GM12865 (cell line): ENCODE measurements around the gene PDE7B.

ENCODE experiments used
- DNase-seq: peaks from one replicate; pipeline ENCODE4 v3.0.0; 2010; ENCODE audit warnings: low read depth
- H3K4me3 ChIP-seq: 2 replicates; pipeline ENCODE4 v1.5.1; 2011; ENCODE audit warnings: mild to moderate bottlenecking, low read depth, low read length, control low read depth
- TF ChIP-seq, protein P1 (sequence below): IDR thresholded peaks from 2 replicates; pipeline ENCODE4 v1.5.1; 2011; ENCODE audit warnings: low read length, control low read depth, low read depth, inconsistent platforms; ENCODE audit not compliant: insufficient read depth; ENCODE audit errors: missing control alignments

Gene PDE7B

DNA sequence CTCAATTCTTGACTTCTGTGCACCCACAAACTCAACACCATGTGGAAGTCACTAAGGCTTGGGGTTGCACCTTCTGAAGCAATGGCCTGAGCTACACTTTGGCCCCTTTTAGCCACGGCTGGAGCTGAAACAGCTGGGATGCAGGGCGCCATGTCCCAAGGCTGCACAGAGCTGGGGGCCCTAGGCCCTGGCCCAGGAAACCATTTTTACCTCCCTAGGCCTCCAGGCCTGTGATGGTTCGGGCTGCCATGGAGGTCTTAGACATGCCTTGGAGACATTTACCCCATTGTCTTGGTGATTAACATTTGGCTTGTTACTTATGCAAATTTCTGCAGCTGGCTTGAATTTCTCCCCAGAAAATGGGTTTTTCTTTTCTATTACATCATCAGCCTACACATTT, 311.8 kb downstream of the PDE7B start:
- no peak for DNase-seq
- TF ChIP-seq, protein P1, sequence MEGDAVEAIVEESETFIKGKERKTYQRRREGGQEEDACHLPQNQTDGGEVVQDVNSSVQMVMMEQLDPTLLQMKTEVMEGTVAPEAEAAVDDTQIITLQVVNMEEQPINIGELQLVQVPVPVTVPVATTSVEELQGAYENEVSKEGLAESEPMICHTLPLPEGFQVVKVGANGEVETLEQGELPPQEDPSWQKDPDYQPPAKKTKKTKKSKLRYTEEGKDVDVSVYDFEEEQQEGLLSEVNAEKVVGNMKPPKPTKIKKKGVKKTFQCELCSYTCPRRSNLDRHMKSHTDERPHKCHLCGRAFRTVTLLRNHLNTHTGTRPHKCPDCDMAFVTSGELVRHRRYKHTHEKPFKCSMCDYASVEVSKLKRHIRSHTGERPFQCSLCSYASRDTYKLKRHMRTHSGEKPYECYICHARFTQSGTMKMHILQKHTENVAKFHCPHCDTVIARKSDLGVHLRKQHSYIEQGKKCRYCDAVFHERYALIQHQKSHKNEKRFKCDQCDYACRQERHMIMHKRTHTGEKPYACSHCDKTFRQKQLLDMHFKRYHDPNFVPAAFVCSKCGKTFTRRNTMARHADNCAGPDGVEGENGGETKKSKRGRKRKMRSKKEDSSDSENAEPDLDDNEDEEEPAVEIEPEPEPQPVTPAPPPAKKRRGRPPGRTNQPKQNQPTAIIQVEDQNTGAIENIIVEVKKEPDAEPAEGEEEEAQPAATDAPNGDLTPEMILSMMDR: no peak
- H3K4me3 ChIP-seq: no peak overlapping the region

DNA sequence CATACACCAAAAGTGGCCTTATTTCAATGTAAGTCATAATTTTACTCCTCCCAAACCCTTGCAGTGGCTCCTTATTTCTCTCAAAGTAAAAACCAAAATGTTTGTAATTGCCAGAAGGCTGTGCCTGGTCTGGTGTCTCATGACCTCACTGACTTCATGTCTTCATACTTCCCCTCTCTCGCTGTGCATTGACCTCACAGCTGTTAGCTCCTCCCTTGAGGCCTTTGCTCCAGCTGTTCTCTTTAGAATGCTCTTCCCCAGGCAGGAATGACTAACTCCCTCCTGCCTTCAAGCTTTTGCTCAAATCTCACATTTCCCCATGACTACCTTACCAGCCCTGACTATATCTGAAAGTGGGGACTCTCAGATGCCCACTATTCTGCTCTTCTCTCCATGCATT, 315.3 kb downstream of the PDE7B start:
- no peak overlapping the region for H3K4me3 ChIP-seq
- DNase-seq: no peak
- TF ChIP-seq, protein P1: no peak

DNA sequence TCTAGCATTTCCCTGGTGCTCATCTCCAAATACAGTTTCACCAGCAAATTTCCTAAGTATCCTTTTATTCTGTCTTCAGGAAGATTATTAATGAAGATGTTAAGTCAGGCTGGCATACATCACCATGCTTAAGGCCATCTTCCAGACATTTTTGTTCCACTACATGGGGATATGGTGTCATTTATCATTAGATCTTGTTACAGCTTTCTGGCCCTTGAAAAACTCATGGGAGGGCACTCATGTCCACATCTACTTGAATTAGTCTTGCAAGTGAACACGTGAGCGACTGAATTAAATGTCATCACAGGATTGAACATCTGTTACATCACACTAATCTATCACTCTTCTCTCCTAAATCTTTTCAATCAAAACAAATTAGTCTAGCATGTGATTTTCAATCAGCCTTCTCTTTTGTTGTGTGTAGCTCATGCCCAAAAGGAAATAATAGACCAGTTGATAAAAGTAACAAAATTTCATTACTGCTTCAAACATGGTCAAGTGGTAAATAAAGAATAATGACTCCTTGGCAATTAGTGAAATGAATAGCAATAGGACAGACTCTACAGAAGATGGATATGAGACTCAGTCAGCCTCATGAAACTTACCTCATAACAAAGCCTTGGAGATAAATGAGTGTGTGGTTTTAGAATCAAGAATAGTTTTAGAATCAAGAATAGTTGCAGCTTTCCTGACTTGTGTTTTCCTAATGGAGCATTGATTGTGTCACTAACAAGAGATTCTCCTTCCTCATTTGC, 318.1 kb downstream of the PDE7B start:
- DNase-seq: no peak
- H3K4me3 ChIP-seq: no peak overlapping the region
- TF ChIP-seq, protein P1: no peak

DNA sequence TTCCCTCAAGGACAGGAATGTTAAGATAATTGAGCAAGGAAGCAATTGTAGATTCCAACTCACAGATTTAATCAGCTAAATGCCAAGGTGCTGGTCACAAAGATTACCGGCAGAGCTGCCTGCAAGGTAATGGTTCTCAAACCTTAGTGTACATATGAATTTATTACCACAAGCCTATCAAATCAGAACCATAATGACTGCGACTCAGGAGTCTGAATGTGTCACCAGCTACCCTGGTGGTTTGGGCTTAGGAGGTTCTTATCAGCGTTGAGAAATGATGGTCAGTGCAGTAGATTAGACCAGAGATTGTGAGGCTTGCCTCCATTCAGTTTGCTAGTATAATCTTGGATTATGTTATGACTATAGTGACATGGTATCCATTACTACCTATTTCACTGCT, 319.7 kb downstream of the PDE7B start:
- TF ChIP-seq, protein P1: no peak
- no peak for DNase-seq
- no peak overlapping the region for H3K4me3 ChIP-seq

DNA sequence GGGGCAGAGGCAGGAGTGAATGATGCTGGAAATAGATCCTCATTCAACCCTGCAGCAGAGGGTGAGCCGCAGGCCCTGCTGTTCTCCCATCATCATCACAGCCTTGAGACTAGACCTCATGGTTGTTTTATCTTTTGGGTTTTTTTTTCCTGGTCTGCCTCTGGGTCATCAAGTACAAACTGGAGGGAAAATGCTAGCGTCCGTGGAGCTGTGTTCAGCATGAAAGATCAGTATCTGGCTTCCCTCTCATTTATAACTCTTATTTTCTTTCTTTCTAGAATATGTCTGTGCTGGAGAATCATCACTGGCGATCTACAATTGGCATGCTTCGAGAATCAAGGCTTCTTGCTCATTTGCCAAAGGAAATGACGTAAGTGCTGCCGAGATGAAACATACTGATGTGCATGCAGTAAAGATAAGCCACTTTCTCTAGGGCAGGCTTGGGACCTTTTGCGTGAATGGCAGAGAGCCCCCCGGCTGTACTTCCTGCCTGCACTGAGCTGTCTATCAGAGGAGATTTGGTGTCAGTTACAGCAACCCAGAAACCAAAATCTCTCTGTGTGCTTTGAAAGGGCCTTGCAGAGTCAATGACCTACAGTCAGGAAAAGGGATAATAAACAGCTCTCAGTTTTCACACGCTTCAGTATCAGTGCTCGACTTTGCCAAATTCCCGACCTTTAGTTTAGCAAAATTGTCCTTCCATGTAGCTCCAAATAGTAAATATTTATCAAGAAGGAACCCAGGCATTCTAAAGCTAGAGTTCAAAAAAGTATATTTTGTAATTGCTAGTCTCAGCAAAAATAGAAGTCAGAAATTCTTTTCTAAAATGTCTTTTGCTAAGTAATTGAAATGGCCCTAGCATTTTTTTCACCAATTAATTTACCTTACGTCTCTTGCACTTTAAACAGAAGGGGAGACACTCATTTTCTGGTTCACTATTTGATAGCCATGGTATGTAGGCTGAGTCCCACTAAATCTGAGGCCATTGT, 322.3 kb downstream of the PDE7B start:
- TF ChIP-seq, protein P1: no peak
- DNase-seq: no peak
- H3K4me3 ChIP-seq: no peak overlapping the region

DNA sequence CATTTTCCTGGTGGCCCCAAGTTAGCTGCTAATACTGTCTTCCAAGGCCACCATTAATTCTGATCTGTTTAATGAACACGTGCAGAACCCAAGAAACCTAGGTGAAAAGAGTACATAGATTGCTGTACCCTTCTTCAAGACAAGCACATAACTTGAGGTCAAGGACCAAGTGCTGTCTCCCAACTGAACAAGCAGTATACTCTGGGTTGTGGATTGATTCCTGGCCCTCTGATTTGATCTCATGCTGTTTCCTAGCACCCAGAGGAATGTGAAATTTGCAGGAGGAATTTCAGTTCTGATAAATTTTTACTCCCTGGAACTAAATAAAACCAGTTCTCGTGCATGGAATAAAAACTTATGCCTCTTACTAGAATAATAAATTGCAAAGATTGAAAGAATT, 323.0 kb downstream of the PDE7B start:
- TF ChIP-seq, protein P1: no peak
- H3K4me3 ChIP-seq: no peak overlapping the region
- no peak for DNase-seq
